D721Med (cell line): ENCODE measurements around the gene SGCE.

Source experiments
- DNase-seq: peaks from one replicate; pipeline ENCODE4 v3.0.0; 2011; ENCODE audit warnings: low spot score; ENCODE audit not compliant: insufficient read length
- FAIRE-seq: peaks from 2 replicates; lab custom pipeline; 2011; peaks lifted over from hg19 to GRCh38; lab: Jason Lieb, UNC
- CTCF ChIP-seq: IDR thresholded peaks from 2 replicates; pipeline ENCODE4 v1.5.1; 2012; ENCODE audit warnings: mild to moderate bottlenecking, control low read depth; ENCODE audit not compliant: insufficient read depth; ENCODE audit errors: missing control alignments

The SGCE gene

DNA sequence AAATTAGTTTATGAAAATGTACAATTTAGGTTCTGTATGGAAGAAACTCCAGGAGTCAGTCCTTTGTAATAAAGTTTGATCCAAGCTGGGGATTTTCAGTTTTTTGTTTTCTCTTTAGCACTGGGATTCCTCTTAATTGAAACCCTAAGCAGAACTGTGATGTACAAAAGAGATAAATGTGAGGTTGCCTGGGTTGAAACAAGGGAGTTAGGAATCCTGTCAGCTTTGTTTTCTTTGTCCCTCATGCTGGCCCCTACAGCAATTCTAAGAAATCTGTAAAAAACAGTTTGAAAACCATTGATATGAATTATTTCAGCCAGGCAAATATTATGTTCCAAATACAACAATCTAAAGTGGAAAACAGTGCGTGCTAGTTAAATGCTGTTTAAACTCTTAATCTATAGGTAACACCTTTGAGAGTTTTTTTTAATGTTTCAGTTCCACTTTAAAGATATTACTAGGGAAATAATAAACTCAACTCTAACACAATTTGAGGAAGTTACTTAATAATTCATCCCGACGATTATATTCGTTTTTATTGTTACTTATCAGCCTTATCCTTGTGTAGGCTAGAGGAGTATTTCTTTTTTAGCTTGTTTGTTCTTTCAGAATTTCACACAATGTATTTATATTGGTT, 65.3 kb downstream of the SGCE start:
- no peak for TF ChIP-seq CTCF
- FAIRE-seq (no peak), DNase-seq (no peak)

DNA sequence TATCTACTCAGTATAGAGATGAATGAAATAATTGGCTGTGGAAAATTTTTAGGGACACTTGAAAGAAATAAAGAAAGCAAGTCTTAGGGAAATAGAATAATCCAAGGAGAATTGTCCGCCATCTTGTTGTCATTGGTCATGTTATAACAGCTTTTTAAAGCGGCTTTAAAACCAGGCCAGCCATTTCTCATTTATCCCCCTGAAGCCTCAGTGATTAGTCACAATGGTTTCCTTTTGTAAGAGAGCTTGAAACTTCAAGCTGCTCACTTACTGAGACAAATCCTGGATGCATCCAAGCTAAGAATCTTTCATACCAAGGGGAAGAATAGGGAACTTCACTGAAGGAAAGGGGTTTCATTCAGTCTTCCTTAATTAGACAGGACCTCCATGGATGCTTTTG, 67.9 kb downstream of the SGCE start:
- DNase-seq: no peak
- no peak for FAIRE-seq

GRCh38 chr7:94584113-94584512, 71.8 kb downstream of the SGCE start:
- FAIRE-seq: no peak
- DNase-seq: no peak
- TF ChIP-seq CTCF: no peak

More for the DNA sequence above, 67.9 kb downstream of the SGCE start:
- TF ChIP-seq CTCF: no peak

GRCh38 chr7:94580601-94581000, 75.3 kb downstream of the SGCE start:
- DNase-seq (no peak), FAIRE-seq (no peak)
- TF ChIP-seq CTCF: no peak

- FAIRE-seq (no peak), DNase-seq (no peak)
- TF ChIP-seq CTCF: no peak
These were observed 76.5 kb downstream of the SGCE start for GRCh38 chr7:94579470-94579869.

GRCh38 chr7:94578614-94579013, 77.3 kb downstream of the SGCE start:
- DNase-seq (no peak), FAIRE-seq (no peak)
- no peak for TF ChIP-seq CTCF

GRCh38 chr7:94577357-94577756, 78.6 kb downstream of the SGCE start:
- TF ChIP-seq CTCF: no peak

More at GRCh38 chr7:94577357-94577756, 78.6 kb downstream of the SGCE start:
- DNase-seq (no peak), FAIRE-seq (no peak)
